GM21717 (cell line): ENCODE data around the gene ZBTB20.

Experiments used
- ATAC-seq: cut with Tn5 transposase; IDR thresholded peaks from one replicate; pipeline ENCODE4 v1.9.1; 2021; ENCODE audit warnings: mild to moderate bottlenecking, moderate library complexity; ENCODE audit not compliant: unreplicated experiment

ZBTB20 gene

GRCh38 chr3:114650808-114651207 is 496.3 kb downstream of the ZBTB20 start:
- no peak for ATAC-seq

GRCh38 chr3:114649331-114649730 is 497.8 kb downstream of the ZBTB20 start:
- no peak for ATAC-seq

DNA sequence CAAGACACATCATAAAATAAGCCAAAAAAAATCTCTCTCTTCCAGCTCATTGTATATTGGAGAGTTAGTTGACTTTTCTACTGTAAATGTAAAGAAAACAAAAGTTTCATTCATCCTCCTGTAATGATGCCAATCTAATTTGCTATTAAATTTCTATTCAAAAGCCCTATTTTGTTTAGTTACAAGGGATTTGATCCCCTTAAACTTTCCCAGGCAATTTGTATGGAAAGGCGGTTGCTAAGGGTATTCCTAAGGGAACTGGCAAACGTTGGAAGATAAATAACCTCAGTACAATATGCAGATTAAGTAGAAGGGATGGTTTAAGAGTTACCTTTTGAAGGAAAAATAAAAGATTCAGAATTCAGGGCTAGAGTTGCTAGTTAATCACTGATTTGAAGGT is 500.6 kb downstream of the ZBTB20 start:
- ATAC-seq: no peak

DNA sequence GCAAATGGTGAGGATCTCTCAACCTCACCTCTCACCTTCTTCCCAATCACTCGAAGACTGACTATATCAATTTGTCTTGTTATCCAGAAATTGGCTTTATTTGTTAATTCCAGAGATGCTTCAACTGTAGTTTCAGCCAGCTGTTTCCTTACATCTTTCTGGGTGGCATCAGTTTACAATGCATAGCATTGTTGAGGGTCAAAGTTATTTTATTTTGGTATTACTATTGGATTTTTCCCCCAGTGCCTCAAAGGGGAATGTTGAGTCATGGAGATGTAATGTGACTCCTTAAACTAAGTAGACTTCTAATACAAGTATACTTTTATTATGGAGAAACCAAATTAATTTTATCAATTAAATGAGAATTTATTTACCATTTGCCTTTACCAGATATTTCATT is 501.7 kb downstream of the ZBTB20 start:
- ATAC-seq: no peak

DNA sequence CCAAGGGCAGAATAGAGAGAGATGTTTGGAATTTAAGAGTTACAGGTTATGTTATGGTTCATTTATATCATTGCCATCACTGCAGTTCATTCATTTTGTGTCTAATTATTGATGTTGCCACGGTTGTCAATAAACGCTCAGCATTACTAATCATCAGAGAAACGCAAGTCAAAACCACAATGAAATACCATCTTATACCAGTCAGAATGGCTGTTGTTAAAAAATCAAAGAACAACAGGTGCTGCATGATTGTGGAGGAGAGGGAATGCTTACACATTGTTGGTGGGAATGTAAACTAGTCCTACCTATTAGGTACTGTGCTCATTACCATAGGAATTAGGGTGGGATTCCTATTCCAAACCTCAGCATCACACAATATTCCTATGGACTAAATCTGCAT is 502.7 kb downstream of the ZBTB20 start:
- no peak for ATAC-seq

DNA sequence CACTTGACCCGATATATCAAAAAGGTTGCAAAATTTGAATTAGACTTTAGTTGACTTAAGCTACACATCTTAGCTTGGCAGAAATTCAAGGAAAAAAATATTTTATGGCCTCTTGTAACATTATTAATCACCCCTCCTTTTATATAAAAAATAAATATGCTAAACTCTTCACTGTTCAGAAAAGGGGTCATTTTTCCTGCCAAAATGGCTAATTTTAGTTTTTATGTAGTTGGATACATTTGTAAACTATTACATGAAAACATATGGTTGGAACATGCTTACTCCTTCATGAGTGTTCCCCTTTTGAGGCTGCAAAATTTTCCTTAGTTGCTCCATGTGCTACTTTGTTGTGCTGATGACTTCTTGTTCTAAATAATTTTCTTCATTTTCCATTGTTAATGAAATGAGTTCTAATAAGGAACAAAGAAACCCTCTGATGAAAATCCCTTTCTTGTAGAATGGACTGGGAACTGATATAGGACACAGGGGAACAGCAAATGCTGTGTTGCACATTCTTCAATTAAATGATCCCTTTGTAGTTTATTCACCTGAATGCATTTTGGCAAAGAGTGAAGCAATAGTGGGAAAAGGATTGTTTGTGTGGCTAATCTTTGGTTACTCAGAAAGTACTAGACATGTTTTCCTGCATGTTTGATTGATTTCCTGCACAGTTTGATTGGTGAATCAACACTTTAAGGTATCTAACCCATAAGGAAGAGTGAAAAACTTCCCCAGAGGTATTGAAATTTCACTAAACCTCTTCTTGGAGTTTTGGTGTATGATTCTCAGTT is 503.9 kb downstream of the ZBTB20 start:
- no peak for ATAC-seq

DNA sequence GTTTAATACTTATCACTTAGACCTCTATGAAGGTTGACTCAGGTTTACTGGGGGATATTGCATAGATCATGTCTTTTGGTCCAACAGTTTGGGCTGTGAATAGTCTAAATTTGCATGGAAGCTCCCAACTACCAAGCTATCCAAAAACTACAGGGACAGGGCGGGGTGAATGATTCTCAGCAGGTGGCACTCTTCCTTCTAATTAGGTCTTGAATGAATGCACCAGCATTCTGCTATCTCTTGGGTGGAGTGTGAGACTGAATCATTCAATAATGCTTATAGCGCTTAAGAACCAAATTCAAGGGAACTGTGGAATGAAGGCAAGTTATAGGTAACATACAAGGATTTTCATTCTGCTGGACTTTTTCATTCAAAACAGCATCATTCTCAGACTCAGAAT is 507.0 kb downstream of the ZBTB20 start:
- no peak for ATAC-seq

DNA sequence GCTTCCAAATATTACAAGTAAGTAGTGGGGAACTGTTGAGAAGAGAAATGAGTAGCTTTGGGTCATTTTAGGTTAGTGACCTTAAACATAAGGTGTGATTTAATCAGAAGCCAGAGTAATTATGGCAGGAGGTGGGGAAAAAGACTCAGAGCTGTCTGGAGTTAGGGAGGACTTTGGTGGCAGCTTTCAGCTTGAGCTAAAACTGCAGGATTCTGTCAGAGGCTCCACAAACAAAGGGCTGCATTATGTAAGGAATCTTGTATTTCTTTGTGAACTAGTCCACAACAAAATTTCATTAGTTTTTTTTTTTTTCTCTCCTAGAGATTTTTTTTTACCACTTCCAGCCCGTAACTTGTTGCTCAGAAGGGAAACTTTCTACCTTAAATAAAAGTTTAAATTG is 507.9 kb downstream of the ZBTB20 start:
- no peak for ATAC-seq

- ATAC-seq: no peak
Measured at GRCh38 chr3:114635878-114636277, 511.2 kb downstream of the ZBTB20 start.

DNA sequence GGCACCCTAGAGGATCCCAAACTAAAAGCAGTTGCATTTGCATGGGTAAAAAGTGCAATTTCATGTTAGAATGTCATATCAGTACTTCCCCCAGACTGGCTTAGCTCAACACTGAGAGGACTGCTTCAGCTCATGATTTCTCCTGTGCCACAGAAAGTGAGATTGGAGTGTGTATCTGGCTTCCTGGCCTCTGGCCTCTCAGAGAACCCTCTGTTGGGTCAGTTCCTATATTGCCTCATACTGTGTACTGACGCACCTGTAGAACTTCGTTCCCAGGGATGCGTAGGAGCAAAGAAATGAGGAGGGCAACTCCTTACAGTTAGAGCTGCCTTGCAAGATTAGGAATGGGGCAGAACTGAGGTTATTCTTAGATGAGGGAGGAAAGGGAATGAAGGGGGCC is 512.5 kb downstream of the ZBTB20 start:
- ATAC-seq: no peak

- no peak for ATAC-seq
Measured at GRCh38 chr3:114632757-114633424, 514.2 kb downstream of the ZBTB20 start.

GRCh38 chr3:114627770-114628169 is 519.3 kb downstream of the ZBTB20 start:
- no peak for ATAC-seq

DNA sequence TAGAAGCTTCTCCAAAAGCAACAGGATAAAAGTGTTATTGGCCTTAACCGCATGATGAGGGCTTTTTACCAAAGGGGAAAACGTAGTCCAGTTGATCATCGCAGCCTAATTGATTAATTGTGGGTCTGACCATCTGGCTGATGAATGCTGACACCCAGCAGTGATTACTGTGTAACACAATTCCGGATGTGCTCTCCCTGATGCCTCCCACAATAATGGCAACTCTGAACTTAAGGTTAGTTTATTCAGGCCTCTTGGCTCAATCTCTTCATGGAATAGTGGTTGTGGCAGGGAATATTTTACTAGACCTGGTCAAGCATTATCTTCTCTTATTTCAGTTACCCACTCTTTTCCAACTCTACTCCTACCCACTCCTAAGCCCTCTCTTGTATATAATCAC is 520.3 kb downstream of the ZBTB20 start:
- no peak for ATAC-seq

GRCh38 chr3:114624571-114625181 is 522.4 kb downstream of the ZBTB20 start:
- no peak for ATAC-seq

GRCh38 chr3:114624047-114624445 is 523.0 kb downstream of the ZBTB20 start:
- no peak for ATAC-seq

DNA sequence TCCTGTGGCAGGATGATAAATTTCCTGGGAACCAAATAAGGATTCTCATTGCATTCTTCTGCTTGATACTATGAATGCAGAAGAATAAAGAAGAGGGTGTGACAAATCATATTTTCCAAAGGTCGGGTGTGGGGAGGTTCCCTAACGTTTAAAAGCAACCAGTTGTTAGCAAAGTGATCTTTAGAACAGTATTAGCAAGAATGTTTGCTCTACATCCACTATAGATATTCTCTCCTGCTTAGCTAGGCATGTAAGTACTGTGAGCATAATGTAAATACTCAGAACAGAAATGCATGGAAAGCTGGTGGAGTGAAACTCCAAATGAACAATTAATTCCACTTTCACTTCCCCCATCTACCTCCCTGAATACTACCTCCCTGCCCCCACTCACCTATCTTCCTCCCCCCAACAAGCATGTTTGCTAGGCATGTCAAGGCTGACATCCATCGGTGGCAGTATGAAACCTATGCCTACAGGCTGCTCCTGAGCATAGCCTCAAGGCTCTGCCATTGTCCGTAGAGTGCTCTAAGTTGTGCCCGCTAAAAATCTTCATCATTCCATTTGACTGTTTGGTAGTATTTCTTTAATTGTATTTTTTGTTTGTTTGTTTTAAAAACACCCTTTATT is 523.6 kb downstream of the ZBTB20 start:
- ATAC-seq: no peak

DNA sequence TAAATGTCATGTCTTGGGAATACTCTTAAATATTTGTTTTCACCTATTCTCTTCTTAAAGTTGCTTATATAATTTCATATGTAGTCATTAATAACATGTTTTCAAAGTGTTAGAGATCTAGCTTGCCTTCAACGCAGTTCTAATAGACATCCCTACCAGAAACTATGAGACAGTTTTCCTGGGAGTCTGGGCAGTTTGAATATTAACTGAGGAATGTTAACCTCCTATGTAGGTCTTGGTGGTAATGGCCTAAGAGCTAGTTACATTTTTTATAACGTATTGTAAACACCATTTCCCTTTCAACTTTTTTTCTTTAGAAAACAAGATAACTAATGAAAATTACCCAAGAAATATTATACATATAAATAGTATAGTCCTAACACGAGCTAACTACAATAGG is 525.1 kb downstream of the ZBTB20 start:
- no peak for ATAC-seq

DNA sequence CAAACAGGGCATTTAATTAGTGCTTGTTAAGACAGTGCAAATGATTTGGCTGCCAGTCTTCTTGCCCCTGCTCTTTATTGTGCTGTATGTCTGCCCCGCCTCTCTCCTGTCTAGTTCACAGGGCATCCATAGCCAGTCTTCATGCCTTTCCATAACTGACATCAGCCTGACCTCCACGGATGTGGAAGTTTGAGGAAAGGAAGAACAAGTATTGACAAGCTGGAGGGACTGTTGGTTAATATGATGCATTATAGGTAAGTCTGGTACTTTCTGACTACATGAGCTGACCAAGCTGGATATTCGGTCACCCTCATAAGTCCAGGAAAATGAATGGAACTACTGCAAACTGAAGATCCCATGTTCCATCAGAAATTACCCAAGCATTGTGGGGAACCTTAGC is 527.3 kb downstream of the ZBTB20 start:
- no peak for ATAC-seq

DNA sequence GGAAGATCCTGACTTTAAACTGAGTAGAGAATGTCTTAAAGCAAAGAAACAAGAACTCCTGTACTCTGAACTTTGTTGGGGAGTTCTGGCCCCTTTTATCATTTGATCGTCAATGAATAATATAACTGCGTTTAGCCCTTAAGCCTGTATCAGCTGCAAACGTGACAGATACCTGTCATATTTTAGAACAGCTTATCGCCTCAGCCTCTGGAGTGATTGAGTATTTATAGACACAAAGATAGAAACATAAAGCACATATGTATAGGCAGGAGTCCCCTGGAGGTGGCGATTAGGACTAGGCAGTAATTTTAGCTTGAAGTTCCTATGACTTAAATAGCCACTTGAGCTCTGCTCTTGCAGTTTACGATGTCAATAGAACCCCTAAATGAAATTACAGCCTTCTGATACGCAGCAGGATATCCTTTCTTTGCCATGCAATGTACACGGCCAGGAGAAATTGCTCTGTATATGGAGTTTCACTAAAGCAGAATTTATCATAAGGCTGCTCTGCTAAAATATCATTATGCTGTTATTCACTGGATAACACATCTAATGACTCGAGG is 531.5 kb downstream of the ZBTB20 start:
- ATAC-seq: no peak

DNA sequence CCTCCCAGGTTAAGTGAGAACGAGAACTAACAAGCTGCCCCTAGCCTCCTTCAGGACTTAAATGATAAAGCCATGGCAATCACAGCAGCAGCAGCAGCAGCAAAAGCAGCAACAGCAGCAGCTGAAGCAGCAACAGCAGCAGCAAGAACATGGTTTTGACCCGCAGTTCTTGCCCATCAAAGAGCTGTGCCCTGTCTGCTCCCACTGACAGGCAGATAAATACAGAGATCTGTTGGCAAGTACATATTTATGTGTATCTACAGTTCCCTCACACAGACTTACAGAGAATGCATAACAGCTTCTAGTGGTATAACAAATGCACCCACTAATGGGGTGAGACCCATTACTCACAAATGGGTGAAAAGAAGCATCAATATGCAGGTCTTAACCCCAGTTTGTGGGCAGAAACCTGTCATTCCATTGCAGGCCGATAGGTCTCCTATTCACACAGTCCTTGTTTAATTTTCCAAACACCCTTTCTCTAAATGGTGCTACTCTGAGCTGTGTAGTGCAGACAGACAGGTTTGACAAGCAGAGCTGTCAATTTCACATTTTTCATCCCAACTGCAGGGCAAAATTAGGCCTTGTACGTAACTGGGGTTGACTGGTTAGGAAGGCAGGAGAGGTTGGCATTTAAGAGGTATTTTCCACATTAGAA is 537.0 kb downstream of the ZBTB20 start:
- ATAC-seq: no peak

DNA sequence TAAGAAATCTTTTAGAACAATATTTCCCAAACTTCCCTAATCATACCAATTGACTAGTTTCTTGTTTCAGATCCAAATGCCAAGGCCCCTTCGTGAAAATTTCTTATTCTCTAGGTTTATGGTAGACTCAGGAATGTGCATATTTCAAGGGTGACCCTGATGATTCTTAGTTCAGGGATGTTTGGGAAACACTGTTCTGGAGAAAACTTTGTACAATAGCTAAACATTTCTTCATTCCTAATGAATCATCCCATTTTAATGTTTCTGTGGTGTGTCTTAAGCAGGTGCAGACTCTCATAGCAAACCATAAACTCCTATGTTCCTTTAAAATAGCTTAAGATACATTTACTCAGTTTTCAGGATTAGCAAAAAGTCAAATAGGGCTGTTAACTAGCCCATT is 538.8 kb downstream of the ZBTB20 start:
- no peak for ATAC-seq
